ENCODE results near the gene ACADSB. TPM values are rescaled to one million over a fixed set of nuclear protein-coding genes. Genes with fewer than 3 reads are reported as not detected.

The ACADSB gene
- total and polyA plus RNA-seq, 10 of the 15 experiments (the other 5 are each of a cell fraction or from before 2014, with no cell fraction given): 10.8 to 24.0 (median 15.0) TPM

DNA sequence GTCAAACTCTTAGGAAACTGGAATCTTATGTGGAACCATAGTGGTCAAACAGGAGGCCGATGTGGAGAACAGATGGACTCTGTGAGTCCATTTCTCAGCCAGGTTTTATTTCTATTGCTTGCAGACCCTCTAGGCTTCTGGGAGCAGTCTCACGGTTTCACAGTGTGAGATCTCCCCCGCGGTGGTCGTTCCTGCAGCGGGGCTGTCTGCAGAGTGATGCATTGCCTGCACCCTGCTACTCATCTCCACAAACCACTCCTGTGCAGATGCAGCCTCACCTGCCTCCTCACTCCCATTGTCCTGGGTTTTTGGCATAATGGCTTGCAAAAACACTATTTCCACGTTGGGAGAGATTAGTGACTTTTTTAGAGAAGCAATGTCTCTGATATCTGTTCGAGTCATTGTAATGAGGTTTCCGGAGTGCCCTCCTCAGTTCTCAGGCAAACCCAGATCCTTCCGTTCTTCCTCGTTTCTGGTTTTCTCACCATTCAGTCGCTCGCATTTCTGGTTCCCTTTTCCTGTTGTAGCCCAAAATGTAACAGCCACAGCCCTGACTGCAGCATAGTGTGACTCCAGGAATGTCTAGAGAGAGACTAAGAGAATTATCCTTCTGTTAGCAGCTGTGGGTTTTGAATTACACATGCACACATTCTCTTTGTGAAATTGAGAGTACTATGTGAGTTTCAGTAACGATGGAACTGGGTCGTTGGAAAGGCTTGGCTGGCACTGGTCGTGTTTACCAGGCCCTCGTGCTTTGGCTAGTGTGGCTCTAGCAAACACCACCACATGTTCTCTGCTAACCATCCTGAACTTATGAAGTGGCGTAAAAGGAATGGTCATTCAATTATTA, 30.2 kb downstream of the ACADSB start (continued):
- TF ChIP-seq, protein P1, sequence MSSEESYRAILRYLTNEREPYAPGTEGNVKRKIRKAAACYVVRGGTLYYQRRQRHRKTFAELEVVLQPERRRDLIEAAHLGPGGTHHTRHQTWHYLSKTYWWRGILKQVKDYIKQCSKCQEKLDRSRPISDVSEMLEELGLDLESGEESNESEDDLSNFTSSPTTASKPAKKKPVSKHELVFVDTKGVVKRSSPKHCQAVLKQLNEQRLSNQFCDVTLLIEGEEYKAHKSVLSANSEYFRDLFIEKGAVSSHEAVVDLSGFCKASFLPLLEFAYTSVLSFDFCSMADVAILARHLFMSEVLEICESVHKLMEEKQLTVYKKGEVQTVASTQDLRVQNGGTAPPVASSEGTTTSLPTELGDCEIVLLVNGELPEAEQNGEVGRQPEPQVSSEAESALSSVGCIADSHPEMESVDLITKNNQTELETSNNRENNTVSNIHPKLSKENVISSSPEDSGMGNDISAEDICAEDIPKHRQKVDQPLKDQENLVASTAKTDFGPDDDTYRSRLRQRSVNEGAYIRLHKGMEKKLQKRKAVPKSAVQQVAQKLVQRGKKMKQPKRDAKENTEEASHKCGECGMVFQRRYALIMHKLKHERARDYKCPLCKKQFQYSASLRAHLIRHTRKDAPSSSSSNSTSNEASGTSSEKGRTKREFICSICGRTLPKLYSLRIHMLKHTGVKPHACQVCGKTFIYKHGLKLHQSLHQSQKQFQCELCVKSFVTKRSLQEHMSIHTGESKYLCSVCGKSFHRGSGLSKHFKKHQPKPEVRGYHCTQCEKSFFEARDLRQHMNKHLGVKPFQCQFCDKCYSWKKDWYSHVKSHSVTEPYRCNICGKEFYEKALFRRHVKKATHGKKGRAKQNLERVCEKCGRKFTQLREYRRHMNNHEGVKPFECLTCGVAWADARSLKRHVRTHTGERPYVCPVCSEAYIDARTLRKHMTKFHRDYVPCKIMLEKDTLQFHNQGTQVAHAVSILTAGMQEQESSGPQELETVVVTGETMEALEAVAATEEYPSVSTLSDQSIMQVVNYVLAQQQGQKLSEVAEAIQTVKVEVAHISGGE (CRISPR knock-in tag; IDR thresholded peaks at IDR 0.05): no peak
- TF ChIP-seq PAX8 (IDR thresholded peaks at IDR 0.05) (no peak), TCF12 (IDR thresholded peaks at IDR 0.05; ENCODE audit: low read depth, low read length) (no peak), SMAD5 (IDR thresholded peaks at IDR 0.05; ENCODE audit: low read depth) (no peak)

DNA sequence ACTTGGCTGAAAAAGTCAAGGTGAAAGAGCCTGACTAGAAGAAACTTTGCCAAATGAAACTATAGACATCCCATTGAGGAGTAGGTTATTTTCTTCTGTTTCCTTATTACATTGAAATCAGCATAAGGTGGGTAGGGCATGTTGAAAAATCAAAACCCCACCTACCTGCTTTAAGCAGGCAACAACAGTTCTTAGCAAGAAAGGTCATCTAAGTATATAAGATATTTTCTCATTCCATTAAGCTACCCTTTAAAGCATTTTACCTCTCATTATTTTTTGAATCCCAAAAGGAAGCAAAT, 30.8 kb downstream of the ACADSB start:
- H3K4me1 ChIP-seq (ENCODE audit: control insufficient read depth, insufficient read depth, low read length): peaks cover 8% of the 10 kb centered on the region
- H3K9me3 ChIP-seq (replicated peaks; ENCODE audit: control insufficient read depth, insufficient read depth, low read length): no peaks in the 10 kb centered on the region
- H3K4me3 ChIP-seq: no peak overlapping the region
- H3K27me3 ChIP-seq (replicated peaks in 1 of 2; ENCODE audit: control insufficient read depth in 2 of 2, insufficient read depth in 2 of 2, low read length in 1 of 2): no peaks in the 10 kb centered on the region
- ChIA-PET RAD21 (ENCODE audit: unreplicated experiment) (no interaction called here), CTCF (interaction anchor here (1.4 to 1.9 kb wide), 2 partner anchors 12 to 59 kb away, joined by 3 to 4 read pairs; partner anchors contain the start of gene PSTK), SMC1A (ENCODE audit: uncharacterized antibody, unreplicated experiment) (no interaction called here), POLR2A (no interaction called here)
- no peaks in the 10 kb centered on the region for H3K79me2 ChIP-seq (ENCODE audit: control insufficient read depth, insufficient read depth, low read length)
- no peak; the same call in 2 of the 3 replicates for ATAC-seq
- FAIRE-seq: peak; percentile 18
- H4K20me1 ChIP-seq (ENCODE audit: control insufficient read depth, insufficient read depth): no peaks in the 10 kb centered on the region
- no peak overlapping the region for H3K27ac ChIP-seq (ENCODE audit: control insufficient read depth, insufficient read depth)
- BruUV-seq (replicated peaks): no TSS peak
- in situ Hi-C loops (cut with MboI) (no loop called here), intact Hi-C loops (cut with micrococcal nuclease; ENCODE audit: unreplicated experiment) (no loop called here)
- no peak for DNase-seq (ENCODE audit: low read depth, low spot score)
- H3K4me2 ChIP-seq (ENCODE audit: control insufficient read depth, insufficient read depth): no peak overlapping the region
- peak overlapping the region; percentile 18; the same call in 1 of the 2 replicates for H2AFZ ChIP-seq (ENCODE audit: control insufficient read depth, low read depth, low read length)
- no peak overlapping the region for H3K9ac ChIP-seq (ENCODE audit: control insufficient read depth, insufficient read depth, low read length)
- peaks cover 0 to 4% of the 10 kb centered on the region in 2 experiments; a peak in 1 of 4 replicates for H3K36me3 ChIP-seq (ENCODE audit: control insufficient read depth in 2 of 2, insufficient read depth in 2 of 2, low read length in 1 of 2)
- no peak for TF ChIP-seq SPI1 (IDR thresholded peaks at IDR 0.05; ENCODE audit: borderline replicate concordance, insufficient read depth, low read depth, low read length)
- TF ChIP-seq KDM1A (IDR thresholded peaks at IDR 0.05; ENCODE audit: borderline replicate concordance): no peak
- TF ChIP-seq NR2F1 (conservative IDR thresholded peaks at IDR 0.05): no peak
- TF ChIP-seq, protein P2, sequence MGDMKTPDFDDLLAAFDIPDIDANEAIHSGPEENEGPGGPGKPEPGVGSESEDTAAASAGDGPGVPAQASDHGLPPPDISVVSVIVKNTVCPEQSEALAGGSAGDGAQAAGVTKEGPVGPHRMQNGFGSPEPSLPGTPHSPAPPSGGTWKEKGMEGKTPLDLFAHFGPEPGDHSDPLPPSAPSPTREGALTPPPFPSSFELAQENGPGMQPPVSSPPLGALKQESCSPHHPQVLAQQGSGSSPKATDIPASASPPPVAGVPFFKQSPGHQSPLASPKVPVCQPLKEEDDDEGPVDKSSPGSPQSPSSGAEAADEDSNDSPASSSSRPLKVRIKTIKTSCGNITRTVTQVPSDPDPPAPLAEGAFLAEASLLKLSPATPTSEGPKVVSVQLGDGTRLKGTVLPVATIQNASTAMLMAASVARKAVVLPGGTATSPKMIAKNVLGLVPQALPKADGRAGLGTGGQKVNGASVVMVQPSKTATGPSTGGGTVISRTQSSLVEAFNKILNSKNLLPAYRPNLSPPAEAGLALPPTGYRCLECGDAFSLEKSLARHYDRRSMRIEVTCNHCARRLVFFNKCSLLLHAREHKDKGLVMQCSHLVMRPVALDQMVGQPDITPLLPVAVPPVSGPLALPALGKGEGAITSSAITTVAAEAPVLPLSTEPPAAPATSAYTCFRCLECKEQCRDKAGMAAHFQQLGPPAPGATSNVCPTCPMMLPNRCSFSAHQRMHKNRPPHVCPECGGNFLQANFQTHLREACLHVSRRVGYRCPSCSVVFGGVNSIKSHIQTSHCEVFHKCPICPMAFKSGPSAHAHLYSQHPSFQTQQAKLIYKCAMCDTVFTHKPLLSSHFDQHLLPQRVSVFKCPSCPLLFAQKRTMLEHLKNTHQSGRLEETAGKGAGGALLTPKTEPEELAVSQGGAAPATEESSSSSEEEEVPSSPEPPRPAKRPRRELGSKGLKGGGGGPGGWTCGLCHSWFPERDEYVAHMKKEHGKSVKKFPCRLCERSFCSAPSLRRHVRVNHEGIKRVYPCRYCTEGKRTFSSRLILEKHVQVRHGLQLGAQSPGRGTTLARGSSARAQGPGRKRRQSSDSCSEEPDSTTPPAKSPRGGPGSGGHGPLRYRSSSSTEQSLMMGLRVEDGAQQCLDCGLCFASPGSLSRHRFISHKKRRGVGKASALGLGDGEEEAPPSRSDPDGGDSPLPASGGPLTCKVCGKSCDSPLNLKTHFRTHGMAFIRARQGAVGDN (IDR thresholded peaks at IDR 0.05): no peak
- TF ChIP-seq CREM (IDR thresholded peaks at IDR 0.05; ENCODE audit: low read depth): no peak
- no peak for TF ChIP-seq RCOR1 (conservative IDR thresholded peaks at IDR 0.05; ENCODE audit: low read depth, low read length)
- TF ChIP-seq RELA (IDR thresholded peaks at IDR 0.05; ENCODE audit: borderline replicate concordance, partially characterized antibody): no peak
- no peak for TF ChIP-seq NR2C2 (IDR thresholded peaks at IDR 0.05; ENCODE audit: borderline replicate concordance, control insufficient read depth, insufficient read length, low read depth)
- TF ChIP-seq, protein P3, sequence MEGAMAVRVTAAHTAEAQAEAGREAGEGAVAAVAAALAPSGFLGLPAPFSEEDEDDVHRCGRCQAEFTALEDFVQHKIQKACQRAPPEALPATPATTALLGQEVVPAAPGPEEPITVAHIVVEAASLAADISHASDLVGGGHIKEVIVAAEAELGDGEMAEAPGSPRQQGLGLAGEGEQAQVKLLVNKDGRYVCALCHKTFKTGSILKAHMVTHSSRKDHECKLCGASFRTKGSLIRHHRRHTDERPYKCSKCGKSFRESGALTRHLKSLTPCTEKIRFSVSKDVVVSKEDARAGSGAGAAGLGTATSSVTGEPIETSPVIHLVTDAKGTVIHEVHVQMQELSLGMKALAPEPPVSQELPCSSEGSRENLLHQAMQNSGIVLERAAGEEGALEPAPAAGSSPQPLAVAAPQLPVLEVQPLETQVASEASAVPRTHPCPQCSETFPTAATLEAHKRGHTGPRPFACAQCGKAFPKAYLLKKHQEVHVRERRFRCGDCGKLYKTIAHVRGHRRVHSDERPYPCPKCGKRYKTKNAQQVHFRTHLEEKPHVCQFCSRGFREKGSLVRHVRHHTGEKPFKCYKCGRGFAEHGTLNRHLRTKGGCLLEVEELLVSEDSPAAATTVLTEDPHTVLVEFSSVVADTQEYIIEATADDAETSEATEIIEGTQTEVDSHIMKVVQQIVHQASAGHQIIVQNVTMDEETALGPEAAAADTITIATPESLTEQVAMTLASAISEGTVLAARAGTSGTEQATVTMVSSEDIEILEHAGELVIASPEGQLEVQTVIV (IDR thresholded peaks at IDR 0.05; ENCODE audit: borderline replicate concordance, partially characterized antibody): no peak
